ENCODE results near the gene TBKBP1. TPM values are rescaled to one million over a fixed set of nuclear protein-coding genes. Genes with fewer than 3 reads are reported as not detected.

TBKBP1 gene
- total RNA-seq, 1 donor from 2014 or later: 18.3 TPM

GRCh38 chr17:47692137-47692894 lies 1.6 kb upstream of the TBKBP1 start:
- Mint-ChIP-seq H3K9me3 (no peaks in the 10 kb centered on the region), H3K4me1 (peaks cover 32% of the 10 kb centered on the region), H3K27me3 (ENCODE audit: low read depth) (no peaks in the 10 kb centered on the region), H3K36me3 (ENCODE audit: low read depth) (no peaks in the 10 kb centered on the region), H3K4me3 (peak overlapping the region; percentile 91), H3K27ac (ENCODE audit: unreplicated experiment) (no peak overlapping the region)
- DNase-seq (ENCODE audit: low read depth, low spot score): no peak
- TF ChIP-seq CTCF (conservative IDR thresholded peaks at IDR 0.05): no peak

- no peak for DNase-seq (ENCODE audit: low read depth, low spot score)
- Mint-ChIP-seq H3K4me3 (peak overlapping the region; percentile 91), H3K36me3 (ENCODE audit: low read depth) (no peaks in the 10 kb centered on the region), H3K27me3 (ENCODE audit: low read depth) (no peaks in the 10 kb centered on the region), H3K4me1 (peaks cover 33% of the 10 kb centered on the region), H3K9me3 (no peaks in the 10 kb centered on the region), H3K27ac (ENCODE audit: unreplicated experiment) (peak overlapping the region; percentile 10)
- no peak for TF ChIP-seq CTCF (conservative IDR thresholded peaks at IDR 0.05)
These were observed 848 bp upstream of the TBKBP1 start for GRCh38 chr17:47692895-47693730.

GRCh38 chr17:47694581-47695428 lies 844 bp downstream of the TBKBP1 start:
- Mint-ChIP-seq H3K4me1 (peaks cover 38% of the 10 kb centered on the region), H3K36me3 (ENCODE audit: low read depth) (no peaks in the 10 kb centered on the region), H3K27ac (ENCODE audit: unreplicated experiment) (no peak overlapping the region), H3K27me3 (ENCODE audit: low read depth) (no peaks in the 10 kb centered on the region), H3K9me3 (no peaks in the 10 kb centered on the region), H3K4me3 (peak overlapping the region; percentile 91)
- DNase-seq (ENCODE audit: low read depth, low spot score): no peak
- no peak for TF ChIP-seq CTCF (conservative IDR thresholded peaks at IDR 0.05)

DNA sequence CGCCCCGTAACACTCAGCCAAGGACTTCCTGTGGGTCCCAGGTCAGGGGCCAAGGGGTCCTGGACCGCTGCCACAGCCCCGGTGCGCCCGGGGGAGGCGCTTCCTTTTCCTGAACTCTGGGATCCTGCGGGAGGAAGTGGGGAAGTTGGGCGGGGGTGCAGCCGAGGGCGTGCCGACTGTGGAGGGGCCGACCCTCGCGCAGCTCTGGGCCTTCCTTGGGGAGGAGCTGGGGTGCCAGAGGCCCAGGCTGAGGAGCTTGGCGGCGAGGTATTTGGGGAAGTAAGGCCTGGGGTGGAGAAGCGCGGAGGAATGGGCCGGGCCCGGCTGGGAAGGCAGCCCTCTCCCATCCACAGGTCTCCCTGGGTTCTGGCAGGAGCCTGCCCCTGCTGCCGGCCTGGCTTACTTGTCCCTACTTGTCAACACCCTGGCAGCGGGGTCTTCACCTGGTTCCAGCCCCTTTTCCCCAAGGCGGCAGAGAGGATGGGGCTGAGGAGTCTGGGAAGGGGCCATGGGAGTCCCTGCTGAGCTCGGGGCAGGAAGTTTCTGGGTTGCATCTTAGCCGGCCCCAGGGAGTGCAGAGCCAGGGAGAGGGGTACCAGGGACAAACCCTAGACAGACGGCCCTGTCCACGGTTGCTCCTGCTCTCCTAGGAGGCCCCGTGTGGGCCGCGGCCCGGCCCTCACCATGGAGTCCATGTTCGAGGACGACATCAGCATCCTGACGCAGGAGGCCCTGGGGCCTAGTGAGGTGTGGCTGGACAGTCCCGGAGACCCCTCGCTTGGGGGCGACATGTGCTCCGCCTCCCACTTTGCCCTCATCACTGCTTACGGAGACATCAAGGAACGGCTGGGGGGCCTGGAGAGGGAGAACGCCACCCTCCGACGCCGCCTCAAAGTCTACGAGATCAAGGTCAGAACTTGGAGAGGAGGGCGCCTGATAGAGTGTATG lies 1.7 kb downstream of the TBKBP1 start:
- Mint-ChIP-seq H3K9me3 (no peaks in the 10 kb centered on the region), H3K27ac (ENCODE audit: unreplicated experiment) (no peak overlapping the region), H3K36me3 (ENCODE audit: low read depth) (no peaks in the 10 kb centered on the region), H3K27me3 (ENCODE audit: low read depth) (no peaks in the 10 kb centered on the region), H3K4me3 (peak overlapping the region; percentile 91), H3K4me1 (peaks cover 38% of the 10 kb centered on the region)
- no peak for TF ChIP-seq CTCF (conservative IDR thresholded peaks at IDR 0.05)
- no peak for DNase-seq (ENCODE audit: low read depth, low spot score)

Data from neural crest cell (in vitro differentiated cells).